Spleen (tissue), 11 donors: ENCODE results near the gene PDGFC. TPM values are rescaled to one million over a fixed set of nuclear protein-coding genes. Genes with fewer than 3 reads are reported as not detected.

Experiments
- DNase-seq: peaks from one replicate; pipeline ENCODE4 v3.0.0-alpha.2; 2020
- H3K27ac ChIP-seq, 8 donors: fragments of 200-600 bp; sonication (generic) in 7 of 8; 1 replicate in 4 of 8; 2 replicates in 4 of 8; pipeline versions ENCODE4 v1.5.0 to v1.8.0; 2016 to 2021; ENCODE audit warnings: inconsistent platforms in 4 of 8, mild to moderate bottlenecking in 4 of 8, moderate library complexity in 1 of 8
- H3K27me3 ChIP-seq, 7 donors: fragments of 200-600 bp; sonication (generic) in 6 of 7; replicated peaks in 1 of 7; 1 replicate in 4 of 7; 2 replicates in 3 of 7; pipeline versions ENCODE4 v1.5.0 to v1.8.0; 2016 to 2021; ENCODE audit warnings: inconsistent platforms in 3 of 7, mild to moderate bottlenecking in 1 of 7
- H3K36me3 ChIP-seq, 6 donors: fragments of 200-600 bp; sonication (generic) in 5 of 6; 1 replicate in 4 of 6; 2 replicates in 2 of 6; pipeline versions ENCODE4 v1.5.0 to v1.8.0; 2016 to 2021; ENCODE audit warnings: inconsistent platforms in 2 of 6
- H3K4me1 ChIP-seq, 6 donors: fragments of 200-600 bp; sonication (generic) in 5 of 6; 1 replicate in 3 of 6; 2 replicates in 3 of 6; pipeline versions ENCODE4 v1.5.0 to v1.8.0; 2016 to 2021; ENCODE audit warnings: inconsistent platforms in 3 of 6
- H3K4me3 ChIP-seq, 8 donors: fragments of 200-600 bp; sonication (generic) in 7 of 8; 1 replicate in 4 of 8; 2 replicates in 4 of 8; pipeline versions ENCODE4 v1.5.0 to v1.8.0; 2016 to 2021; ENCODE audit warnings: inconsistent platforms in 4 of 8, mild to moderate bottlenecking in 4 of 8, moderate library complexity in 2 of 8
- H3K9me3 ChIP-seq, 8 donors: fragments of 200-600 bp; sonication (generic) in 7 of 8; 1 replicate in 4 of 8; 2 replicates in 4 of 8; pipeline versions ENCODE4 v1.5.0 to v1.8.0; 2016 to 2021; ENCODE audit warnings: inconsistent platforms in 4 of 8
- CTCF ChIP-seq, 11 experiments: fragments of 200-600 bp in 7 of 11; fragments of 450-650 bp in 4 of 11; sonication (generic) in 4 of 11; IDR thresholded peaks in 8 of 11; conservative IDR thresholded peaks in 3 of 11; 1 replicate in 7 of 11; 2 replicates in 4 of 11; pipeline versions ENCODE4 v1.4.0 to v1.8.0; 2016 to 2021; ENCODE audit warnings: antibody characterized with exemption in 11 of 11, inconsistent platforms in 4 of 11, mild to moderate bottlenecking in 1 of 11
- POLR2A ChIP-seq, 3 donors: fragments of 450-650 bp; IDR thresholded peaks; one replicate each; pipeline ENCODE4 v1.5.1; 2017; ENCODE audit warnings: antibody characterized with exemption in 3 of 3, mild to moderate bottlenecking in 1 of 3
- POLR2AphosphoS5 ChIP-seq, 3 donors: sonication (generic); formaldehyde crosslinking; IDR thresholded peaks; one replicate each; pipeline ENCODE4 v1.5.1; 2017; ENCODE audit warnings: antibody characterized with exemption in 3 of 3
- WGBS, 5 donors: extraction: QIAGEN DNeasy Blood & Tissue Kit in 3 of 5; methylation state at CpG; one replicate each; pipeline versions ENCODE4 v1.1.5 to v1.1.7; 2013 to 2018; 5-methylcytosine and 5-hydroxymethylcytosine counted together
- intact Hi-C: fragments of 100-400 bp; cut with DNase I; formaldehyde crosslinking; loops from one replicate; pipeline ENCODE4 v1.15.0; 2023; ENCODE audit warnings: low total_unique reads
- polyA plus RNA-seq, 3 donors: library from polyadenylated mRNA; stranded (reverse); fragments of 200-250 nt; gene quantifications; one replicate each; pipeline ENCODE4 v1.2.1, GENCODE V29; 2013
- total RNA-seq, 7 donors: library from RNA; depleted of rRNA in 3 of 7; stranded (reverse); fragments of >200 nt in 3 of 7; fragmentation: NEBNext Ultra II Directional in 4 of 7; extraction: Animal tissue kit (Norgen Biotek cat#: 25700) in 4 of 7; gene quantifications; one replicate each; pipeline versions ENCODE4 v1.1.0 to v1.2.1, GENCODE V29; 2016 to 2021
- donor health status: healthy with polysubstance abuse.
- donor health status: DM: no; HTN: no; CAD: no; lungs with moderate emphysema.
- donor health status: DM: no; HTN: no; CAD: no.
- donor health status: Bipolar disorder and iron deficiency.
- donor health status: healthy.
- donor health status: DM: no; HTN: no; CAD: no.
- donor health status: DM: yes; HTN: yes; CAD: no.

PDGFC gene
- total and polyA plus RNA-seq, 10 donors: 1.6 to 24.7 (median 14.8) TPM

DNA sequence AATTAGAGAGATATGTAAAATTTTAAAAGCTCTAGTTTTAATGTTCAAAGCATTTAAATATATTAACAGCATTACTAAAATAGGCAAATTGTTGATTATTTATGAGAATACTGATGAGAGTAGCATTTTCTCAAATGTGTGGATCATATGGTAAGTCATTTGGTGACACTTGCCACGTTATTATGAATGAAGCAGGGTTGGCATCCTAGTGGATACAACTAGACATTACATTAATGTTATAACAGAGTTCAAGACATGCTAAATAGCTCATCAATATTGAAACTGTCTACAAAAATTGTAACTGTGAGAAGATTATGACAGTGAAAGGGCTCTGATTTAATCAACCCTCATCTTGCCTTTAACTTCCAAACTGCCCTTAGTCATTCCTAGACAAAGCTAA lies 171.1 kb downstream of the PDGFC start:
- no peaks in the 10 kb centered on the region for H3K27me3 ChIP-seq
- no peaks in the 10 kb centered on the region for H3K9me3 ChIP-seq
- H3K36me3 ChIP-seq: no peaks in the 10 kb centered on the region
- no peak overlapping the region for H3K4me3 ChIP-seq
- H3K4me1 ChIP-seq: no peaks in the 10 kb centered on the region
- no peak for DNase-seq
- 67 to 78% (median 72%) methylated on average over 1 of the region's 1 CpG for WGBS, 5 donors
- H3K27ac ChIP-seq: no peak overlapping the region
- TF ChIP-seq POLR2AphosphoS5 (IDR thresholded peaks at IDR 0.05): no peak
- no peak for TF ChIP-seq POLR2A (IDR thresholded peaks at IDR 0.05)
- intact Hi-C loops: no loop called here

DNA sequence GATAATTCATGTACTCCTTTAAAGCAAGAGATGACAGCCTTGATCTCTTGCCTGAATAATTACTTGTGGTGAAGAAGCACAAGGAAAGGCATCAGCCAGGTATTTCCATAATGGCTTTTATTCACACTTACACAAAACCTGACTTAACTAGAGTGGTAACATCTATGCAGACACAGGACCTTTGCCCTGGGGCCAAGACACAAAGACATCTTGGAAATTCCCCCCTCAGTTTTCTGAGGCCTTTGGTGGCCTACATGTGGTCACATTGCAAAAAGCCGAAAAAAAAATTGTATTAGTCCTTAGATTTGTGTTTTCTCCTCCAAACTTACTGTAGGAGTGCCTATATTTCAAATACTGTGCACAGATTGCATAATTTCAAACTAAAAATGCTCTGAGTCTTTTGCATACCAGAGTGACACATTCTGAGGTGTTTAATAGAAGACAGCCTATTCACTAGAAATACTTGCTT lies 172.4 kb downstream of the PDGFC start:
- no peaks in the 10 kb centered on the region for H3K9me3 ChIP-seq
- no peaks in the 10 kb centered on the region for H3K36me3 ChIP-seq
- TF ChIP-seq CTCF (IDR thresholded peaks at IDR 0.05 in 8 of 11, conservative IDR thresholded peaks at IDR 0.05 in 3 of 11): no peak
- TF ChIP-seq POLR2AphosphoS5 (IDR thresholded peaks at IDR 0.05): no peak
- no peak for TF ChIP-seq POLR2A (IDR thresholded peaks at IDR 0.05)
- no peaks in the 10 kb centered on the region for H3K27me3 ChIP-seq
- no peak for DNase-seq
- H3K4me3 ChIP-seq: no peak overlapping the region
- H3K4me1 ChIP-seq: no peaks in the 10 kb centered on the region
- WGBS, 5 donors: 60 to 76% (median 63%) methylated on average over 1 of the region's 1 CpG
- intact Hi-C loops: no loop called here
- H3K27ac ChIP-seq: no peak overlapping the region

- TF ChIP-seq POLR2A (IDR thresholded peaks at IDR 0.05): no peak
- TF ChIP-seq CTCF (IDR thresholded peaks at IDR 0.05 in 8 of 11, conservative IDR thresholded peaks at IDR 0.05 in 3 of 11): no peak
- no peak for TF ChIP-seq POLR2AphosphoS5 (IDR thresholded peaks at IDR 0.05)
- DNase-seq: no peak
- intact Hi-C loops: no loop called here
- Histone ChIP-seq H3K4me1 (no peaks in the 10 kb centered on the region), H3K9me3 (no peaks in the 10 kb centered on the region), H3K4me3 (no peak overlapping the region), H3K27me3 (no peaks in the 10 kb centered on the region), H3K36me3 (no peaks in the 10 kb centered on the region), H3K27ac (no peak overlapping the region)
- WGBS, 5 donors: 92 to 100% (median 96%) methylated on average over 1 of the region's 1 CpG
These were observed 173.2 kb downstream of the PDGFC start for GRCh38 chr4:156798438-156798837.

DNA sequence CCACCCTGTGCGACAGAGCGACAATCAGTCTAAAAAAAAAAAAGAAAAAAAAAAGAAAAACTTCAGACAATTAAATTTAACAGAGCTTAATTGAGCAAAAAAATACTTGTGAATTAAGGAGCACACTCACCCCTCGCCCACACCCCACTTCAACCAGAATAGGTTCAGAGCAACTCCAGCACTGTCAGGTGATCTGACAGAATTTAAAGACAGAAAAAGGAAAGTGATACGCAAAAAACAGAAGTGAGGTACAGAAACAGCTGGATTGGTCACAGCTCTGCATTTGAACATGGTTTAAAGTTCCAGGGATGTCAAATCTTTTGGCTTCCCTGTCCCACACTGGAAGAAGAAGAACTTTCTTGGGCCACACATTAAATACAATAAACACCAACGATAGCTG lies 174.4 kb downstream of the PDGFC start:
- Histone ChIP-seq H3K4me1 (no peaks in the 10 kb centered on the region), H3K27ac (no peak overlapping the region), H3K4me3 (no peak overlapping the region), H3K9me3 (no peaks in the 10 kb centered on the region), H3K27me3 (no peaks in the 10 kb centered on the region), H3K36me3 (no peaks in the 10 kb centered on the region)
- intact Hi-C loops: no loop called here
- DNase-seq: no peak
- TF ChIP-seq CTCF (IDR thresholded peaks at IDR 0.05 in 8 of 11, conservative IDR thresholded peaks at IDR 0.05 in 3 of 11) (no peak), POLR2A (IDR thresholded peaks at IDR 0.05) (no peak), POLR2AphosphoS5 (IDR thresholded peaks at IDR 0.05) (no peak)
- WGBS, 5 donors: 86 to 92% (median 90%) methylated on average over 5 of the region's 5 CpGs

GRCh38 chr4:156795727-156796126 lies 175.9 kb downstream of the PDGFC start:
- no peak overlapping the region for H3K27ac ChIP-seq
- no peak overlapping the region for H3K4me3 ChIP-seq
- WGBS, 5 donors: 38 to 62% (median 54%) methylated on average over 2 of the region's 2 CpGs
- no peaks in the 10 kb centered on the region for H3K4me1 ChIP-seq
- H3K36me3 ChIP-seq: no peaks in the 10 kb centered on the region
- H3K9me3 ChIP-seq: no peaks in the 10 kb centered on the region
- intact Hi-C loops: no loop called here
- no peaks in the 10 kb centered on the region for H3K27me3 ChIP-seq
- DNase-seq: no peak
- TF ChIP-seq CTCF (IDR thresholded peaks at IDR 0.05 in 8 of 11, conservative IDR thresholded peaks at IDR 0.05 in 3 of 11) (no peak), POLR2AphosphoS5 (IDR thresholded peaks at IDR 0.05) (no peak), POLR2A (IDR thresholded peaks at IDR 0.05) (no peak)
